NT2/D1 (cell line): ENCODE data around the gene CADPS2.

Experiments used
- DNase-seq: peaks from one replicate; pipeline ENCODE4 v3.0.0-alpha.2; 2011; ENCODE audit warnings: low read depth, low spot score
- H3K27me3 ChIP-seq: 2 replicates; pipeline ENCODE4 v1.6.0; 2011; ENCODE audit warnings: mild to moderate bottlenecking; ENCODE audit not compliant: insufficient read length, insufficient read depth
- H3K36me3 ChIP-seq: 2 replicates; pipeline ENCODE4 v1.6.1; 2011; ENCODE audit warnings: mild to moderate bottlenecking, low read length, mixed read lengths; ENCODE audit not compliant: insufficient read depth, insufficient read length
- H3K4me1 ChIP-seq: 2 replicates; pipeline ENCODE4 v1.5.1; 2011; ENCODE audit not compliant: insufficient read depth, insufficient read length
- H3K4me3 ChIP-seq: 2 replicates; pipeline ENCODE4 v1.5.1; 2011; ENCODE audit warnings: low read depth; ENCODE audit not compliant: insufficient read length
- H3K9ac ChIP-seq: 2 replicates; pipeline ENCODE4 v1.6.0; 2011; ENCODE audit warnings: low read depth; ENCODE audit not compliant: insufficient read length
- H3K9me3 ChIP-seq: 2 replicates; pipeline ENCODE4 v1.5.1; 2011; ENCODE audit warnings: mild to moderate bottlenecking, low read length; ENCODE audit not compliant: insufficient read depth
- SUZ12 ChIP-seq: IDR thresholded peaks from 2 replicates; pipeline ENCODE4 v1.6.1; 2011; ENCODE audit not compliant: insufficient read length, insufficient read depth; ENCODE audit errors: extremely low read depth
- YY1 ChIP-seq: IDR thresholded peaks from 2 replicates; pipeline ENCODE4 v1.6.1; 2011; ENCODE audit not compliant: insufficient read length, insufficient read depth
- ZNF274 ChIP-seq: IDR thresholded peaks from 2 replicates; pipeline ENCODE4 v1.6.1; 2011; ENCODE audit warnings: mild to moderate bottlenecking, low read depth, low read length

The CADPS2 gene

GRCh38 chr7:122833888-122834570 is 52.2 kb downstream of the CADPS2 start:
- DNase-seq = no peak
- H3K9me3 ChIP-seq = no peaks in the 10 kb centered on the region
- no peaks in the 10 kb centered on the region for H3K27me3 ChIP-seq
- H3K9ac ChIP-seq = peak overlapping the region; percentile 61
- no peaks in the 10 kb centered on the region for H3K36me3 ChIP-seq
- peak overlapping the region; percentile 57 for H3K4me3 ChIP-seq
- no peaks in the 10 kb centered on the region for H3K4me1 ChIP-seq
- TF ChIP-seq ZNF274 = no peak
- TF ChIP-seq SUZ12 = no peak
- TF ChIP-seq YY1 = no peak

DNA sequence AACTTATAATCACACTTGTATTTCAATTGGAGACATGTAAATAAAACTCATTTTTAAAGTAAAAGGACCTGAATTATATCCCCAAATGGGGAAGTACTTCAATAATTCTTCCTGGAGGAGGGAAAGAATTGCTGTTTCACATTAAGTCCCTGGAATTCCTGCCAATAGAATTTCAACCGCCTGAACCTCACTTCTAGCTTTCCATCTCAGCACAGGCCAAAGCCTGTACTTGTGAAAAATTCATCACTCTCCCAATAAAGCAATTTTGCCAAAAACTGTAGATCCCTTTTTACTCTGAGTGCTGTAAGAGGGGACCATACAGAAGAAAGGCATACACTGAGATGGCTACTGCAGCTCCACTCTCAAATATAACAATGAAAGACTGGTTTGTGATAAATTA is 54.8 kb downstream of the CADPS2 start:
- Histone ChIP-seq H3K36me3 (no peaks in the 10 kb centered on the region), H3K4me1 (no peaks in the 10 kb centered on the region), H3K27me3 (no peaks in the 10 kb centered on the region), H3K4me3 (no peak overlapping the region), H3K9ac (no peak overlapping the region), H3K9me3 (no peaks in the 10 kb centered on the region)
- no peak for TF ChIP-seq YY1
- no peak for TF ChIP-seq ZNF274
- TF ChIP-seq SUZ12 = no peak
- no peak for DNase-seq

DNA sequence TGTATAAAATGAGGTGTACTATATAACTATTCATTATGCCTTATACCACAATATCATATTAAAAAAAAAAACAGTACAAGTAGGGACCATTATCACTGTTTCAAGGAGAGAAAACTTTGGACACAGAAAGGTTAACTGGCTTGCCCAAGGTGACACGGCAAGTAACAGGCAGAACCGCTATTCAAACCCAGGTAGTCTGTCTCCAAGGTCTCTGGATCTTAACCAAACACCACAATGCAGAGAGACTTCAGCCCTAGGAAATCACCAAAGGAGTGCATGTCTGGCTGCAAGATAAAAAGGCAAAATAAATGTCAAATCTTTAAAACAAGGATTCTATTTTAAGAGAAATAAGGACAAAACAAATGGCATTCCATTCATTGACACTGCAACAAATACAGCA is 56.3 kb downstream of the CADPS2 start:
- Histone ChIP-seq H3K4me3 (no peak overlapping the region), H3K9me3 (no peaks in the 10 kb centered on the region), H3K27me3 (no peaks in the 10 kb centered on the region), H3K4me1 (no peaks in the 10 kb centered on the region), H3K36me3 (no peaks in the 10 kb centered on the region), H3K9ac (no peak overlapping the region)
- DNase-seq = no peak
- TF ChIP-seq ZNF274 = no peak
- TF ChIP-seq YY1 = no peak
- TF ChIP-seq SUZ12 = no peak

- no peak for DNase-seq
- Histone ChIP-seq H3K4me1 (no peaks in the 10 kb centered on the region), H3K36me3 (no peaks in the 10 kb centered on the region), H3K4me3 (no peak overlapping the region), H3K27me3 (no peaks in the 10 kb centered on the region), H3K9ac (no peak overlapping the region), H3K9me3 (no peaks in the 10 kb centered on the region)
- TF ChIP-seq SUZ12 (no peak), ZNF274 (no peak), YY1 (no peak)
These were observed 58.5 kb downstream of the CADPS2 start for GRCh38 chr7:122827763-122828162.

GRCh38 chr7:122813845-122814244 is 72.4 kb downstream of the CADPS2 start:
- no peak for TF ChIP-seq YY1
- no peak for TF ChIP-seq ZNF274
- no peak for TF ChIP-seq SUZ12

DNA sequence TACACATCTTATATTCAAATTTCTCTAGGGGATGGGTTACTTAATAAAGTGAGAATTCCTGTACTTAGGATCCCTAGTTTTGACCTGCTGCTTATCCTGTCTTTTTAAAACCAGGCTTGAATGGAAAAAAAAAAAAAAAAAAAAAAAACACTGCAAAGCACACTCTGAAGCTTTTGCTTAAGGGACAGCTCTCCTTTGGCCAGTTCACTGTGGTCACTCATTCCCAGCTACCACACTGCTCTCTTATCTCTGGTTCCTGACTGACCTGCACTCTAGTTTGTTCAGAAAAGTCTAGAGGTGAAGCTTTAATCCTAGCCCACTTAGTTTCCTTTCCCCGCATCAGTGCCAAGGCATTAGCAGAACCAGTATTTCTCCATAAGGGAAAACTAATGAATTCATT is 82.4 kb downstream of the CADPS2 start:
- Histone ChIP-seq H3K4me3 (no peak overlapping the region), H3K9me3 (no peaks in the 10 kb centered on the region), H3K27me3 (no peaks in the 10 kb centered on the region), H3K9ac (no peak overlapping the region), H3K4me1 (no peaks in the 10 kb centered on the region), H3K36me3 (no peaks in the 10 kb centered on the region)
- TF ChIP-seq YY1 (no peak), SUZ12 (no peak), ZNF274 (no peak)
- DNase-seq = no peak

More at GRCh38 chr7:122813845-122814244, 72.4 kb downstream of the CADPS2 start:
- H3K36me3 ChIP-seq = no peaks in the 10 kb centered on the region
- no peak overlapping the region for H3K4me3 ChIP-seq
- H3K9ac ChIP-seq = no peak overlapping the region
- no peaks in the 10 kb centered on the region for H3K27me3 ChIP-seq
- H3K4me1 ChIP-seq = no peaks in the 10 kb centered on the region
- no peak for DNase-seq
- H3K9me3 ChIP-seq = no peaks in the 10 kb centered on the region

GRCh38 chr7:122803323-122803722 is 82.9 kb downstream of the CADPS2 start:
- Histone ChIP-seq H3K4me1 (no peaks in the 10 kb centered on the region), H3K9me3 (no peaks in the 10 kb centered on the region), H3K27me3 (no peaks in the 10 kb centered on the region), H3K4me3 (no peak overlapping the region), H3K9ac (no peak overlapping the region), H3K36me3 (no peaks in the 10 kb centered on the region)
- TF ChIP-seq YY1 (no peak), SUZ12 (no peak), ZNF274 (no peak)
- DNase-seq = no peak
